NCI-H2081 (cell line): Measurements from ENCODE around the gene KHK.
"Not testable (repeated sequence)": the region's sequence is repeated elsewhere in the genome, so short reads cannot be mapped to it uniquely, and the experiment has no call there.

Source experiments
- DNase-seq, 2 experiments: peaks; one replicate each; lab custom pipeline; 2025; lab: John Stamatoyannopoulos, UW

Gene KHK

GRCh38 chr2:27059141-27059820 is 27.3 kb upstream of the KHK start:
- no peak for DNase-seq

GRCh38 chr2:27060323-27060722 is 26.2 kb upstream of the KHK start:
- DNase-seq: no peak

GRCh38 chr2:27065128-27065527 is 21.4 kb upstream of the KHK start:
- no peak for DNase-seq

- no peak for DNase-seq
Measured at GRCh38 chr2:27067385-27067784, 19.2 kb upstream of the KHK start.

GRCh38 chr2:27069436-27069835 is 17.1 kb upstream of the KHK start:
- no peak for DNase-seq

- peak in 1 of 2 experiments; percentile 30 for DNase-seq
Measured at GRCh38 chr2:27069961-27070618, 16.5 kb upstream of the KHK start.

- DNase-seq: no peak
Measured at GRCh38 chr2:27070653-27071276, 15.8 kb upstream of the KHK start.

GRCh38 chr2:27071277-27071989 is 15.1 kb upstream of the KHK start, which contains the start of gene OST4:
TSS of gene OST4 (minus strand) at chr2:27071654.
- peak; percentile 93 to 95 for DNase-seq

- peak; percentile 21 to 40 for DNase-seq
Measured at GRCh38 chr2:27071990-27072830, 14.4 kb upstream of the KHK start.

- no peak for DNase-seq
Measured at GRCh38 chr2:27072920-27073319, 13.7 kb upstream of the KHK start.

GRCh38 chr2:27073782-27074181 is 12.8 kb upstream of the KHK start:
- no peak for DNase-seq

GRCh38 chr2:27074738-27075565 is 11.6 kb upstream of the KHK start:
- peak in 1 of 2 experiments; percentile 24 for DNase-seq

GRCh38 chr2:27075566-27075871 is 11.1 kb upstream of the KHK start:
- DNase-seq: not testable (repeated sequence)

GRCh38 chr2:27076323-27076722 is 10.2 kb upstream of the KHK start:
- no peak for DNase-seq

- no peak for DNase-seq
Measured at GRCh38 chr2:27077231-27077630, 9.3 kb upstream of the KHK start.

- no peak for DNase-seq
Measured at GRCh38 chr2:27078267-27079194, 8.0 kb upstream of the KHK start, which contains the start of gene EMILIN1. TSS of gene EMILIN1 (plus strand) at chr2:27078615. CDS start at chr2:27079066, 451 bp downstream.

GRCh38 chr2:27079233-27080139 is 7.1 kb upstream of the KHK start:
- no peak for DNase-seq

- no peak for DNase-seq
Measured at GRCh38 chr2:27080140-27080469, 6.5 kb upstream of the KHK start.

- no peak for DNase-seq
Measured at GRCh38 chr2:27080603-27080936, 6.0 kb upstream of the KHK start.
